HepG2 (cell line): ENCODE measurements around the gene TOMM20. TPM values are rescaled to one million over a fixed set of nuclear protein-coding genes. Genes with fewer than 3 reads are reported as not detected.
A peak's percentile ranks its signal among the peaks of the same experiment; 100 is the strongest.

Experiments
- E2F1 ChIP-seq: sonication (generic); formaldehyde crosslinking; IDR thresholded peaks from 2 replicates; pipeline ENCODE4 v1.5.0; 2020; ENCODE audit warnings: missing genetic modification reagents
- GATAD2A ChIP-seq: IDR thresholded peaks from 2 replicates; pipeline ENCODE4 v1.6.1; 2016
- KDM5B ChIP-seq: sonication (generic); formaldehyde crosslinking; IDR thresholded peaks from 2 replicates; pipeline ENCODE4 v1.4.0; 2020; ENCODE audit warnings: missing genetic modification reagents, mild to moderate bottlenecking, borderline replicate concordance
- MTF1 ChIP-seq: sonication (generic); formaldehyde crosslinking; IDR thresholded peaks from 2 replicates; pipeline ENCODE4 v1.5.0; 2020; ENCODE audit warnings: missing genetic modification reagents
- TARDBP ChIP-seq: sonication (generic); formaldehyde crosslinking; IDR thresholded peaks from 2 replicates; pipeline ENCODE4 v1.8.0; 2022; ENCODE audit warnings: mild to moderate bottlenecking, missing genetic modification reagents
- ZBTB33 ChIP-seq: sonication (generic); formaldehyde crosslinking; IDR thresholded peaks from 2 replicates; pipeline ENCODE4 v1.4.0; 2020; ENCODE audit warnings: missing genetic modification reagents
- ZBTB37 ChIP-seq: sonication (generic); formaldehyde crosslinking; IDR thresholded peaks from 2 replicates; pipeline ENCODE4 v1.4.0; 2020; ENCODE audit warnings: mild to moderate bottlenecking, missing genetic modification reagents
- ZFP36L2 ChIP-seq: sonication (generic); formaldehyde crosslinking; IDR thresholded peaks from 2 replicates; pipeline ENCODE4 v1.4.0; 2020; ENCODE audit warnings: missing genetic modification reagents
- ZNF121 ChIP-seq: sonication (generic); formaldehyde crosslinking; IDR thresholded peaks from 2 replicates; pipeline ENCODE4 v1.5.0; 2020; ENCODE audit warnings: mild to moderate bottlenecking, missing genetic modification reagents
- ZNF335 ChIP-seq: sonication (generic); formaldehyde crosslinking; IDR thresholded peaks from 2 replicates; pipeline ENCODE4 v1.4.0; 2020; ENCODE audit warnings: missing genetic modification reagents
- ZNF382 ChIP-seq: sonication (generic); formaldehyde crosslinking; IDR thresholded peaks from 2 replicates; pipeline ENCODE4 v1.5.0; 2020; ENCODE audit warnings: missing genetic modification reagents, mild to moderate bottlenecking, borderline replicate concordance
- ZNF569 ChIP-seq: sonication (generic); formaldehyde crosslinking; IDR thresholded peaks from 2 replicates; pipeline ENCODE4 v1.5.0; 2020; ENCODE audit warnings: mild to moderate bottlenecking, missing genetic modification reagents, moderate library complexity, borderline replicate concordance
- ZNF652 ChIP-seq: IDR thresholded peaks from 2 replicates; pipeline ENCODE4 v1.6.1; 2016; ENCODE audit warnings: low read depth, borderline replicate concordance
- ZNF746 ChIP-seq: sonication (generic); formaldehyde crosslinking; IDR thresholded peaks from 2 replicates; pipeline ENCODE4 v1.8.0; 2022; ENCODE audit warnings: mild to moderate bottlenecking, missing genetic modification reagents
- polyA plus RNA-seq, 8 experiments: library from polyadenylated mRNA; depleted of rRNA in 3 of 8; stranded (reverse) in 7 of 8; unstranded in 1 of 8; fragments of >200 nt; fragmentation: Illumina TruSeq in 4 of 8; extraction: Trizol in 4 of 8; gene quantifications; 2 replicates each; pipeline versions ENCODE4 v1.2.1 to v1.2.3, GENCODE V29; 2011 to 2016; ENCODE audit warnings: low read depth in 4 of 8, missing spikeins in 1 of 8, mixed read lengths in 1 of 8; ENCODE audit not compliant: insufficient read depth in 1 of 8
- total RNA-seq, 5 experiments: library from RNA; depleted of rRNA; stranded (reverse); fragments of >200 nt; fragmentation: Illumina TruSeq; extraction: Trizol; gene quantifications; 2 replicates each; pipeline ENCODE4 v1.2.3, GENCODE V29; 2016; ENCODE audit warnings: low read depth in 1 of 5
- TF ChIP-seq, protein P1 (sequence below): sonication (generic); formaldehyde crosslinking; IDR thresholded peaks from 2 replicates; pipeline ENCODE4 v1.5.0; 2020; ENCODE audit warnings: missing genetic modification reagents
- TF ChIP-seq, protein P2 (sequence below): sonication (generic); formaldehyde crosslinking; IDR thresholded peaks from 2 replicates; pipeline ENCODE4 v1.4.0; 2020; ENCODE audit warnings: missing genetic modification reagents

TOMM20 gene
- total and polyA plus RNA-seq, 2 of the 13 experiments (the other 11 are each of a cell fraction or from before 2014, with no cell fraction given), result 153 to 376 TPM

DNA sequence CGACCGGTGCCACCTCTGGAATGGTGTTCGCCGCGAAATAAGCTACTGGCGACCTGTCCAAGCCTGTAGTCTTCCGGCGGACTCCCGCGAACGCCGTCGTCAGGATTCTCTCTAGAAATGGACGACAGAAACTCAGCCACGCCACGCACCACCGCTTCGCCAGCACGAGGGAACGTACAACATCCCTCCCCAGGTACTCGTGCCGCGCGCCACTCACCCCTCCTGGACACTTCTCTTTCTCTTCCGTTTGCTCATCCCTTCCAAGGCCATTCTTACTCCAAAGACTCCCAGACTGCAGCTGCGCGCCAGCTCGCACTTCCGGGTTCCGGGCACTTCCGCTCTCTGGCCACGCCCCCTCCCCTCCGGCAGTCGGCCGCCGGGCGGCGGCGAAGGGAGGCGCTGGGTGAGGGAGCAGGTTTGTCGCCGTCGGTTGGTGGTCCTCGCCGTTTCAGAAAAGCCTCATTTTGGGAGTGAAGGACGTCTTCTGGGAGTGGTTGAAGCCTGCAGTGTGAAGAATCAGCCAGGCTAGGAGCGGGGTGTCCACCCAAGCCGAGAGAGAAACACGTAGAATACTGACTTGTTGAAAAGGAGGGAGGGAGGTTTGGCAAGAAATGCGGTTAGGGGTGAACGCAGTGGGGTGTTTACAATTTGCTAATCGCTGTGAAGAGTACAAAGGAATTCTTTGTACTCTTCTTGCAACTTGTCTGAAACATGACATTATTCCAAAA, 32.5 kb upstream of the TOMM20 start, which contains the start of gene RBM34 (continued):
- TF ChIP-seq, protein P1, sequence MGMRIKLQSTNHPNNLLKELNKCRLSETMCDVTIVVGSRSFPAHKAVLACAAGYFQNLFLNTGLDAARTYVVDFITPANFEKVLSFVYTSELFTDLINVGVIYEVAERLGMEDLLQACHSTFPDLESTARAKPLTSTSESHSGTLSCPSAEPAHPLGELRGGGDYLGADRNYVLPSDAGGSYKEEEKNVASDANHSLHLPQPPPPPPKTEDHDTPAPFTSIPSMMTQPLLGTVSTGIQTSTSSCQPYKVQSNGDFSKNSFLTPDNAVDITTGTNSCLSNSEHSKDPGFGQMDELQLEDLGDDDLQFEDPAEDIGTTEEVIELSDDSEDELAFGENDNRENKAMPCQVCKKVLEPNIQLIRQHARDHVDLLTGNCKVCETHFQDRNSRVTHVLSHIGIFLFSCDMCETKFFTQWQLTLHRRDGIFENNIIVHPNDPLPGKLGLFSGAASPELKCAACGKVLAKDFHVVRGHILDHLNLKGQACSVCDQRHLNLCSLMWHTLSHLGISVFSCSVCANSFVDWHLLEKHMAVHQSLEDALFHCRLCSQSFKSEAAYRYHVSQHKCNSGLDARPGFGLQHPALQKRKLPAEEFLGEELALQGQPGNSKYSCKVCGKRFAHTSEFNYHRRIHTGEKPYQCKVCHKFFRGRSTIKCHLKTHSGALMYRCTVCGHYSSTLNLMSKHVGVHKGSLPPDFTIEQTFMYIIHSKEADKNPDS (CRISPR knock-in tag), result peak; percentile 92; the same call in 1 of the 2 replicates
- TF ChIP-seq ZNF569 (no peak; the same call in 1 of the 2 replicates), MTF1 (CRISPR knock-in tag) (peak; percentile 85), E2F1 (CRISPR knock-in tag) (peak; percentile 90), GATAD2A (CRISPR knock-in tag) (peak; percentile 52; the same call in 1 of the 2 replicates), TARDBP (CRISPR knock-in tag) (peak; percentile 38), ZNF746 (CRISPR knock-in tag) (peak; percentile 68), ZNF121 (peak; percentile 76), KDM5B (CRISPR knock-in tag) (peak; percentile 95), ZFP36L2 (CRISPR knock-in tag) (no peak; the same call in 1 of the 2 replicates), ZNF652 (CRISPR knock-in tag) (peak; percentile 38; the same call in 1 of the 2 replicates), ZBTB37 (CRISPR knock-in tag) (no peak; the same call in 1 of the 2 replicates), ZNF382 (CRISPR knock-in tag) (no peak), ZBTB33 (peak; percentile 41; the same call in 1 of the 2 replicates), ZNF335 (peak; percentile 92)
- TF ChIP-seq, protein P2, sequence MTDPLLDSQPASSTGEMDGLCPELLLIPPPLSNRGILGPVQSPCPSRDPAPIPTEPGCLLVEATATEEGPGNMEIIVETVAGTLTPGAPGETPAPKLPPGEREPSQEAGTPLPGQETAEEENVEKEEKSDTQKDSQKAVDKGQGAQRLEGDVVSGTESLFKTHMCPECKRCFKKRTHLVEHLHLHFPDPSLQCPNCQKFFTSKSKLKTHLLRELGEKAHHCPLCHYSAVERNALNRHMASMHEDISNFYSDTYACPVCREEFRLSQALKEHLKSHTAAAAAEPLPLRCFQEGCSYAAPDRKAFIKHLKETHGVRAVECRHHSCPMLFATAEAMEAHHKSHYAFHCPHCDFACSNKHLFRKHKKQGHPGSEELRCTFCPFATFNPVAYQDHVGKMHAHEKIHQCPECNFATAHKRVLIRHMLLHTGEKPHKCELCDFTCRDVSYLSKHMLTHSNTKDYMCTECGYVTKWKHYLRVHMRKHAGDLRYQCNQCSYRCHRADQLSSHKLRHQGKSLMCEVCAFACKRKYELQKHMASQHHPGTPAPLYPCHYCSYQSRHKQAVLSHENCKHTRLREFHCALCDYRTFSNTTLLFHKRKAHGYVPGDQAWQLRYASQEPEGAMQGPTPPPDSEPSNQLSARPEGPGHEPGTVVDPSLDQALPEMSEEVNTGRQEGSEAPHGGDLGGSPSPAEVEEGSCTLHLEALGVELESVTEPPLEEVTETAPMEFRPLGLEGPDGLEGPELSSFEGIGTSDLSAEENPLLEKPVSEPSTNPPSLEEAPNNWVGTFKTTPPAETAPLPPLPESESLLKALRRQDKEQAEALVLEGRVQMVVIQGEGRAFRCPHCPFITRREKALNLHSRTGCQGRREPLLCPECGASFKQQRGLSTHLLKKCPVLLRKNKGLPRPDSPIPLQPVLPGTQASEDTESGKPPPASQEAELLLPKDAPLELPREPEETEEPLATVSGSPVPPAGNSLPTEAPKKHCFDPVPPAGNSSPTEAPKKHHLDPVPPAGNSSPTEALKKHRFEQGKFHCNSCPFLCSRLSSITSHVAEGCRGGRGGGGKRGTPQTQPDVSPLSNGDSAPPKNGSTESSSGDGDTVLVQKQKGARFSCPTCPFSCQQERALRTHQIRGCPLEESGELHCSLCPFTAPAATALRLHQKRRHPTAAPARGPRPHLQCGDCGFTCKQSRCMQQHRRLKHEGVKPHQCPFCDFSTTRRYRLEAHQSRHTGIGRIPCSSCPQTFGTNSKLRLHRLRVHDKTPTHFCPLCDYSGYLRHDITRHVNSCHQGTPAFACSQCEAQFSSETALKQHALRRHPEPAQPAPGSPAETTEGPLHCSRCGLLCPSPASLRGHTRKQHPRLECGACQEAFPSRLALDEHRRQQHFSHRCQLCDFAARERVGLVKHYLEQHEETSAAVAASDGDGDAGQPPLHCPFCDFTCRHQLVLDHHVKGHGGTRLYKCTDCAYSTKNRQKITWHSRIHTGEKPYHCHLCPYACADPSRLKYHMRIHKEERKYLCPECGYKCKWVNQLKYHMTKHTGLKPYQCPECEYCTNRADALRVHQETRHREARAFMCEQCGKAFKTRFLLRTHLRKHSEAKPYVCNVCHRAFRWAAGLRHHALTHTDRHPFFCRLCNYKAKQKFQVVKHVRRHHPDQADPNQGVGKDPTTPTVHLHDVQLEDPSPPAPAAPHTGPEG (CRISPR knock-in tag), result peak; percentile 95
